Measurements from ENCODE around the gene CFAP74.

Gene CFAP74

DNA sequence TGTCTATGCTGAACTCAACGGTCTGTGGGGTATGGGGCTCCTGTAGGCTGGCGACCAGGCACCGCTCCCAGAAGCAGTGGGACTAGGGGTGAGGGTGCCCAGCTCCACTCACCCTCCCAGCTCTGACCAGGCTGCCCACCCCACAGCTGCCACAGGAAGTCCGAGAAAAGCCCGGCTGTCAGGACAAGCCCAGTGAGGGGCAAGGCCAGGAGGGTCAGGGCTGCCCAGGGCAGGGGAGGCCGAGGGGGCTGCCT is 81.0 kb downstream of the CFAP74 start:
- no peak for DNase-seq (ENCODE audit: extremely low spot score)
- POLR2A ChIA-PET, result no interaction called here
- CTCF ChIA-PET, result no interaction called here
- TF ChIP-seq, protein P1, sequence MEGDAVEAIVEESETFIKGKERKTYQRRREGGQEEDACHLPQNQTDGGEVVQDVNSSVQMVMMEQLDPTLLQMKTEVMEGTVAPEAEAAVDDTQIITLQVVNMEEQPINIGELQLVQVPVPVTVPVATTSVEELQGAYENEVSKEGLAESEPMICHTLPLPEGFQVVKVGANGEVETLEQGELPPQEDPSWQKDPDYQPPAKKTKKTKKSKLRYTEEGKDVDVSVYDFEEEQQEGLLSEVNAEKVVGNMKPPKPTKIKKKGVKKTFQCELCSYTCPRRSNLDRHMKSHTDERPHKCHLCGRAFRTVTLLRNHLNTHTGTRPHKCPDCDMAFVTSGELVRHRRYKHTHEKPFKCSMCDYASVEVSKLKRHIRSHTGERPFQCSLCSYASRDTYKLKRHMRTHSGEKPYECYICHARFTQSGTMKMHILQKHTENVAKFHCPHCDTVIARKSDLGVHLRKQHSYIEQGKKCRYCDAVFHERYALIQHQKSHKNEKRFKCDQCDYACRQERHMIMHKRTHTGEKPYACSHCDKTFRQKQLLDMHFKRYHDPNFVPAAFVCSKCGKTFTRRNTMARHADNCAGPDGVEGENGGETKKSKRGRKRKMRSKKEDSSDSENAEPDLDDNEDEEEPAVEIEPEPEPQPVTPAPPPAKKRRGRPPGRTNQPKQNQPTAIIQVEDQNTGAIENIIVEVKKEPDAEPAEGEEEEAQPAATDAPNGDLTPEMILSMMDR (IDR thresholded peaks at IDR 0.05; ENCODE audit: control extremely low read depth, extremely low read depth, low read depth, missing control alignments), result no peak

DNA sequence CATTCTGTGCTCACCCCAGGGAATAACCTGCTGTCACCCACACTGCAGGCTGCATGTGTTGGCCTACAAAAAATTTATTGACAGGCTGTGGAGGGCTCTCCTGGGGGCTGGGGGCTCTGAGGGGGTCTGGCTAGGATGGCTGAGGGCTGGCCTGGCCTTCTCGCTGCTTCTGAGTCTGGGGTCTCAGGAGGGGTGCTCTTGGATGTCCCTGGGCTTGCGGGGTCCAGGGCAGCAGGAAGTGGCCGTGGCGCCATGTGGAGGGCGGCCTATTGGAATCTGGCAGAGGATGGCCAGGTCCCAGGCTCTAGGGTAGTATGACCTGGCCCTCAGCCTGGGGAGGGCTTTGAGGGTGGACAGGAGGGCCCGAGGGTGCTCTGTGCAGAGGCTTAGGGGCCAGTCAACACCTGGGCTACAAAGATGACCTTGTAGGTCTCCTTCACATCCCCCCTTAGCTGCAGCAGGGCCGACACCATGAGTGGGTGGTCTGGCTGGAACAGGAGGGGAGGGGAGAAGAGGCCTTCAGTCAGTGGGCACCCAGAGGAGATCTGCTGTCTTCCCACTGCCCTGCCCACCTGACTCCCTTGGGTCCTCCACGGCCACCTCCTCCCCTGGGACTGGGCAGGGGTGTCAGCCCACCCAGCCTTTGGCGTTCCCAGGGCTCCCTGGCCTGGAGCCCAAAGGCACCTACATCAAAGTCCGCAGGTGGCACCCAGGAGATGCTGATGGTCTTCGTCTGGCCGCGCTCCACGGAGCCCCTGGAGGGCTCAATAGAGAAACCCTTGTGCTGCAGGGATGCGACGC is 81.5 kb downstream of the CFAP74 start:
- ChIA-PET POLR2A (no interaction called here), CTCF (no interaction called here)
- DNase-seq (ENCODE audit: extremely low spot score), result no peak
- TF ChIP-seq, protein P1 (IDR thresholded peaks at IDR 0.05; ENCODE audit: control extremely low read depth, extremely low read depth, low read depth, missing control alignments), result no peak

DNA sequence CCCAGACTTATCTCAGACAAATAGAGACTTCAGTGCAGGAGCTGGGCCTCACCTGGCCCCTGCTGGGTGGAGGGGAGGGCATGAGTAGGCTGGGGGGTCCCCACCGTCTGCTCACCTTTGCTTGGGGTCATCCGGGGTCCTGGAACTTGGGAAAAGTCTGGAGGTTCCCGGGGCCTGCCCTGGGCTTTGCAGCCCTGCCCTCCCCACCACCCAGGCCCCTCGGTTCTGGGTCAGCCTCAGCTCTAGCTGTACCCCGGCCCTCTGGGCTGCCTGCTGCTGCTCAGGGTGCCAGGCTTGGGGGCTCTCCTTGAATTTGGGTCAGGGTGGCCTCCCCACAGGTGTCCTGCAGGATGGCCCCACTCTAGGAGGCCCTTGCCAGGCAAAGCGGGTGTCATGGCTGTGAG is 82.1 kb downstream of the CFAP74 start:
- POLR2A ChIA-PET, result no interaction called here
- CTCF ChIA-PET, result no interaction called here
- TF ChIP-seq, protein P1 (IDR thresholded peaks at IDR 0.05; ENCODE audit: control extremely low read depth, extremely low read depth, low read depth, missing control alignments), result no peak
- DNase-seq (ENCODE audit: extremely low spot score), result no peak

DNA sequence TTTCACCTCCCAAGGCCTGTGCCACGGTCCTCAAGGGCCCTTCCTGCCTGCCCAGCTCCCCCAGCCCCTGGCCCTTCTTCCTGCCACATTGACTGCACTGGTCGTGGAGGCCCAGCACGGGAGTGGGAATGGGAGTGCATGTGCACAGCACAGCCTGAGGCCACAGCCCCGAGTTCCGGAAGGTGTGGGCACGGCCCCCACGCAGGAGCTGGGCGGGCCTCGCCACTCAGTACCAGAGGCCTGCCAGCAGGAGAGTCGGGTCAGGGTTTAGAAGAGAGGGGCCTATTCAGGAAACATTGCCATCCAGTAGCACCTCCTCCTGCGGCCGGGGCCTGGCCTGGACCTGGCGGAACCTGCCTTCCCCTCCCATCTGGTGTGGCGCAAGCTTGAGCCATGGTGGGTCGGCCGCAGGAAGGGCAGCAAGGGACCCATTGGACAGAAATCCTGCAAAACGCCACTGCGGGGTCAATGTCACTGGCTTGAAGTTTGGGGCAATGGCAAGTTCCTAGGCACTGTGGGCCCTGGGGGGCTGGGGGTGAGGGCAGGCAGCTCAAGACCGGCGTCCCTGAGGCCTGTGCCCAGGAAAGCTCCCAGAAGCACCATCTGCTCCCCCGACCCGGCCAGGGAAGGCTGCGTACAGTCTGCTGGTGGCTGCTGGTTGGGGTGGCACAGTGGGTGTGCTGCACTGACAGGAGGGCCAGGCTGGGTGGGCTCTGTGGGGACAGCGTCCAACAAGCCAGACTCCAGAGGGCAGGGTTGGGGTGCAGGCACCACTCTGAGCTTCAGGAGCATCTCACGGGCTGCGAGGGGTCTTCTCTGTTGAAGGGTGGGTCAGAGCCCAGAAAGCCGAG is 82.8 kb downstream of the CFAP74 start:
- DNase-seq (ENCODE audit: extremely low spot score), result no peak
- TF ChIP-seq, protein P1 (IDR thresholded peaks at IDR 0.05; ENCODE audit: control extremely low read depth, extremely low read depth, low read depth, missing control alignments), result no peak
- ChIA-PET POLR2A (no interaction called here), CTCF (interaction anchor here (1.6 kb wide), 1 partner anchor 15 kb away, joined by 3 read pairs; no protein-coding TSS in a partner anchor)

DNA sequence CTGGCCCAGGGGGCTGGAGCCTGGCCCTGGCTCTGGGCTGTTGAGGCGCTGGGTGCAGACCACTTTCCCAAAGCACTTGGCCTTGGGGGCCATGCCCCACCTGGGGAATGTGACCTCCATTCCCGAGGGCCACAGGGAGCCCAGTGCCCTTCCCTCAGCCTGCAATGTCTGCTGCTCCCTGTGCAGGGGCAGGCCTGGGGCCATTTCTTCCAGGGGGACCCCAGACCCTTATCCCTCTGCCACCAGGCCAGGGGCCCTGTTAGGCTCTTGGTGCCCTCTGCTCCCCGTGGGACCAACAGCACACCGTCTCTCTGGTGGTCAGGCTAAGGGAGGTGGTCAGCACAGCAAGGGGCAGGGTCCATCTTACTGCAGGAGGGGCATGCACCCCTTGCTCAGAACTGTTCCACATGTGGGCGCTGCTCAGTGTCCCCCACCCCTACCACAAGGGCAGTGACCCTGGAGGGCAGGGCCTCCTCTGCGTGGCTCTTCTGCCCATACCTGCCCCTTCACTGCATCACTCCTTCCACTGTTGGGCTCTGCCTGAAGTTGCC is 83.5 kb downstream of the CFAP74 start:
- no peak for DNase-seq (ENCODE audit: extremely low spot score)
- CTCF ChIA-PET, result interaction anchor here (1.6 kb wide), 1 partner anchor 14 kb away, joined by 3 read pairs; no protein-coding TSS in a partner anchor
- TF ChIP-seq, protein P1 (IDR thresholded peaks at IDR 0.05; ENCODE audit: control extremely low read depth, extremely low read depth, low read depth, missing control alignments), result no peak
- POLR2A ChIA-PET, result no interaction called here

DNA sequence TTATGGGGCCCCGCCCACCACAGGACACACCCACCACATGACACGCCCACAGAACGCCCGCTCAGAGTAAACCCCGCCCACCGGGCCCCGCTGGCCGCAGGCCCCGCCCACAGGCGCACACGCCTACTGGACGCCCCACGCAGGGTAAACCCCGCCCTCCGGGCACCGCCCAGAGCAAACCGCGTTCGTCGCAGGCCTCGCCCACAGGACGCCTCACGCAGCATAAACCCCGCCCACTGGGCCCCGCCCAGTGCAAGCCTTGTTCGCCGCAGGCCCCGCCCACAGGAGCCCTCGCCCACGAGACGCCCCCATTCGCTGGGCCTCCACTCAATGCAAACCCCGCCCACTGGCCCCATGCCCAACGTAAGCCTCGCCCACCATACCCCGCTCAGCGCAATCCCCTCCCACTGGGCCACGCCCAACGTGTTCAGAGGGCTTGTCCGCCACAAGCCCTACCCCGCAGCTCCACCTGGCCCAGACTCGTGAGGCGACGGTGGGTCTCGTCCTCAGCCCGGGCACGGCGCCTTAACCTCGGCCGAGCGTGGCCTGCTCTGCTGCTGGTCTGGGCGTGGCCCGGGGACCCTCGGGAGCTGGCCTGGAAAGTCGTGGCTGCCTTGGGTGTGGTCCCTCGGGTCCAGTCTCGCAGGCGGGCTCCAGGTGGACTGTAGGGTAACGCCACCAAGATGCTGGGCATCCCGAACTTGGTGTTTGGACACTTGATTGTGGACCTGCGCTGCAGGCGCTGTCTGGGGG is 84.1 kb downstream of the CFAP74 start:
- CTCF ChIA-PET, result interaction anchor here (1.6 kb wide), 1 partner anchor 14 kb away, joined by 3 read pairs; no protein-coding TSS in a partner anchor
- TF ChIP-seq, protein P1 (IDR thresholded peaks at IDR 0.05; ENCODE audit: control extremely low read depth, extremely low read depth, low read depth, missing control alignments), result no peak
- POLR2A ChIA-PET, result no interaction called here
- DNase-seq (ENCODE audit: extremely low spot score), result peak; percentile 100
